A204.1 (cell line): Measurements from ENCODE around the gene SMYD5.

Experiments used
- FAIRE-seq: peaks from 2 replicates; lab custom pipeline; 2012; peaks lifted over from hg19 to GRCh38; lab: Jason Lieb, UNC

The SMYD5 gene

GRCh38 chr2:73208258-73208657, 5.8 kb upstream of the SMYD5 start:
- no peak for FAIRE-seq

- FAIRE-seq = no peak
These were observed 4.0 kb upstream of the SMYD5 start for GRCh38 chr2:73210019-73210418.

GRCh38 chr2:73210696-73211095, 3.3 kb upstream of the SMYD5 start:
- FAIRE-seq = no peak

GRCh38 chr2:73212098-73212447, 2.0 kb upstream of the SMYD5 start:
- no peak for FAIRE-seq

- no peak for FAIRE-seq
These were observed 1.4 kb upstream of the SMYD5 start for GRCh38 chr2:73212448-73213176.

GRCh38 chr2:73215254-73215653, 1.2 kb downstream of the SMYD5 start:
- FAIRE-seq = no peak

GRCh38 chr2:73217160-73217559, 3.1 kb downstream of the SMYD5 start:
- no peak for FAIRE-seq

GRCh38 chr2:73217826-73218225, 3.8 kb downstream of the SMYD5 start:
- FAIRE-seq = no peak

GRCh38 chr2:73218298-73218697, 4.3 kb downstream of the SMYD5 start:
- no peak for FAIRE-seq

GRCh38 chr2:73223821-73224220, 9.8 kb downstream of the SMYD5 start:
- FAIRE-seq = no peak

- FAIRE-seq = no peak
These were observed 11.7 kb downstream of the SMYD5 start for GRCh38 chr2:73225513-73226360.

- no peak for FAIRE-seq
These were observed 13.0 kb downstream of the SMYD5 start for GRCh38 chr2:73227086-73227485.

GRCh38 chr2:73228631-73229030, 14.6 kb downstream of the SMYD5 start:
- FAIRE-seq = no peak

- FAIRE-seq = no peak
These were observed 18.5 kb downstream of the SMYD5 start for GRCh38 chr2:73232403-73233153.

GRCh38 chr2:73233154-73233931, 19.3 kb downstream of the SMYD5 start, which contains the start of gene PRADC1:
PRADC1 (minus strand) TSS chr2:73233239; CDS start chr2:73233160, 79 bp downstream.
- FAIRE-seq = peak; percentile 97

GRCh38 chr2:73233932-73234832, 20.1 kb downstream of the SMYD5 start, which contains the start of gene CCT7:
CCT7 (plus strand) TSS chr2:73234308; CDS start chr2:73234379, 71 bp downstream.
- FAIRE-seq = no peak

GRCh38 chr2:73235315-73236028, 21.4 kb downstream of the SMYD5 start:
- FAIRE-seq = no peak

GRCh38 chr2:73237168-73237567, 23.1 kb downstream of the SMYD5 start:
- no peak for FAIRE-seq

GRCh38 chr2:73238149-73238548, 24.1 kb downstream of the SMYD5 start:
- FAIRE-seq = no peak

- FAIRE-seq = no peak
These were observed 24.9 kb downstream of the SMYD5 start for GRCh38 chr2:73238976-73239375.
